HepG2 (cell line): ENCODE results near the gene ZNF514. TPM values are rescaled to one million over a fixed set of nuclear protein-coding genes. Genes with fewer than 3 reads are reported as not detected.

Experiments
- ELF1 ChIP-seq: sonication (generic); formaldehyde crosslinking; IDR thresholded peaks from 2 replicates; pipeline ENCODE4 v1.4.0; 2020; ENCODE audit warnings: missing genetic modification reagents
- ELK4 ChIP-seq: sonication (generic); formaldehyde crosslinking; IDR thresholded peaks from 2 replicates; pipeline ENCODE4 v1.9.0; 2021; ENCODE audit warnings: missing genetic modification reagents, borderline replicate concordance
- GABPB1 ChIP-seq: IDR thresholded peaks from 2 replicates; pipeline ENCODE4 v1.6.1; 2016; ENCODE audit warnings: mild to moderate bottlenecking, missing genetic modification reagents, moderate library complexity, missing compliant biosample characterization
- GPN1 ChIP-seq: sonication (generic); formaldehyde crosslinking; IDR thresholded peaks from 2 replicates; pipeline ENCODE4 v1.5.1; 2020; ENCODE audit warnings: missing genetic modification reagents, borderline replicate concordance
- JARID2 ChIP-seq: sonication (generic); formaldehyde crosslinking; IDR thresholded peaks from 2 replicates; pipeline ENCODE4 v1.8.1; 2023; ENCODE audit warnings: missing genetic modification reagents, inconsistent platforms; ENCODE audit not compliant: insufficient replicate concordance
- MEIS1 ChIP-seq: sonication (generic); formaldehyde crosslinking; IDR thresholded peaks from 2 replicates; pipeline ENCODE4 v1.9.0; 2021; ENCODE audit warnings: mild to moderate bottlenecking, missing genetic modification reagents, moderate library complexity, borderline replicate concordance
- PLRG1 ChIP-seq: fragments of 450-650 bp; conservative IDR thresholded peaks from 2 replicates; pipeline ENCODE4 v1.6.1; 2016
- SMAD3 ChIP-seq: sonication (generic); formaldehyde crosslinking; IDR thresholded peaks from 2 replicates; pipeline ENCODE4 v1.4.0; 2020; ENCODE audit warnings: missing genetic modification reagents
- TCF7 ChIP-seq: sonication (generic); IDR thresholded peaks from 2 replicates; pipeline ENCODE4 v1.6.1; 2016; ENCODE audit warnings: antibody characterized with exemption, low read depth
- THAP11 ChIP-seq: IDR thresholded peaks from 2 replicates; pipeline ENCODE4 v1.6.1; 2016; ENCODE audit warnings: missing biosample characterization, missing genetic modification reagents
- THAP9 ChIP-seq: sonication (generic); formaldehyde crosslinking; IDR thresholded peaks from 2 replicates; pipeline ENCODE4; 2020; ENCODE audit warnings: missing genetic modification reagents, mild to moderate bottlenecking, borderline replicate concordance
- ZFP41 ChIP-seq: sonication (generic); formaldehyde crosslinking; IDR thresholded peaks from 2 replicates; pipeline ENCODE4 v1.4.0; 2020; ENCODE audit warnings: mild to moderate bottlenecking, missing genetic modification reagents, borderline replicate concordance
- ZFP90 ChIP-seq: sonication (generic); formaldehyde crosslinking; IDR thresholded peaks from 2 replicates; pipeline ENCODE4 v1.8.0; 2022; ENCODE audit warnings: missing genetic modification reagents, mild to moderate bottlenecking, inconsistent platforms, borderline replicate concordance
- ZNF275 ChIP-seq: sonication (generic); formaldehyde crosslinking; IDR thresholded peaks from 2 replicates; pipeline ENCODE4 v1.8.0; 2022; ENCODE audit warnings: missing genetic modification reagents, mild to moderate bottlenecking, inconsistent platforms, borderline replicate concordance
- ZNF530 ChIP-seq: sonication (generic); formaldehyde crosslinking; IDR thresholded peaks from 2 replicates; pipeline ENCODE4 v1.5.0; 2020; ENCODE audit warnings: low read depth, mild to moderate bottlenecking, missing genetic modification reagents
- ZNF550 ChIP-seq: sonication (generic); formaldehyde crosslinking; IDR thresholded peaks from 2 replicates; pipeline ENCODE4 v1.4.0; 2020; ENCODE audit warnings: mild to moderate bottlenecking, missing genetic modification reagents, borderline replicate concordance
- ZNF557 ChIP-seq: sonication (generic); formaldehyde crosslinking; IDR thresholded peaks from 2 replicates; pipeline ENCODE4 v1.4.0; 2020; ENCODE audit warnings: missing genetic modification reagents
- ZNF746 ChIP-seq: sonication (generic); formaldehyde crosslinking; IDR thresholded peaks from 2 replicates; pipeline ENCODE4 v1.8.0; 2022; ENCODE audit warnings: mild to moderate bottlenecking, missing genetic modification reagents
- ZNF792 ChIP-seq: IDR thresholded peaks from 2 replicates; pipeline ENCODE4 v1.6.1; 2016
- polyA plus RNA-seq, 8 experiments: library from polyadenylated mRNA; depleted of rRNA in 3 of 8; stranded (reverse) in 7 of 8; unstranded in 1 of 8; fragments of >200 nt; fragmentation: Illumina TruSeq in 4 of 8; extraction: Trizol in 4 of 8; gene quantifications; 2 replicates each; pipeline versions ENCODE4 v1.2.1 to v1.2.3, GENCODE V29; 2011 to 2016; ENCODE audit warnings: low read depth in 4 of 8, missing spikeins in 1 of 8, mixed read lengths in 1 of 8; ENCODE audit not compliant: insufficient read depth in 1 of 8
- total RNA-seq, 5 experiments: library from RNA; depleted of rRNA; stranded (reverse); fragments of >200 nt; fragmentation: Illumina TruSeq; extraction: Trizol; gene quantifications; 2 replicates each; pipeline ENCODE4 v1.2.3, GENCODE V29; 2016; ENCODE audit warnings: low read depth in 1 of 5
- TF ChIP-seq, protein P1 (sequence below): sonication (generic); formaldehyde crosslinking; IDR thresholded peaks from 2 replicates; pipeline ENCODE4 v1.8.1; 2023; ENCODE audit warnings: missing genetic modification reagents, mild to moderate bottlenecking, borderline replicate concordance
- TF ChIP-seq, protein P2 (sequence below): sonication (generic); formaldehyde crosslinking; IDR thresholded peaks from 2 replicates; pipeline ENCODE4 v1.4.0; 2020; ENCODE audit warnings: mild to moderate bottlenecking, low read depth, missing genetic modification reagents
- TF ChIP-seq, protein P3 (sequence below): sonication (generic); formaldehyde crosslinking; IDR thresholded peaks from 2 replicates; pipeline ENCODE4 v1.5.0; 2020; ENCODE audit warnings: missing genetic modification reagents

The ZNF514 gene
- total and polyA plus RNA-seq, 2 of the 13 experiments (the other 11 are each of a cell fraction or from before 2014, with no cell fraction given), result 15.2 to 18.7 TPM

- TF ChIP-seq ZNF550 (CRISPR knock-in tag) (peak; percentile 73; the same call in 1 of the 2 replicates), TCF7 (no peak), ZFP41 (CRISPR knock-in tag) (no peak), THAP9 (CRISPR knock-in tag) (peak; percentile 98), ELK4 (0 out of 2 replicates have a peak, but pooled peaks have one; percentile 15), ZNF792 (CRISPR knock-in tag) (peak; percentile 47), ZFP90 (CRISPR knock-in tag) (peak; percentile 46; the same call in 1 of the 2 replicates), ZNF746 (CRISPR knock-in tag) (peak; percentile 33; the same call in 1 of the 2 replicates), GPN1 (CRISPR knock-in tag) (no peak; the same call in 1 of the 2 replicates), ZNF530 (no peak), JARID2 (CRISPR knock-in tag) (no peak), GABPB1 (CRISPR knock-in tag) (peak; percentile 97), ELF1 (CRISPR knock-in tag) (peak; percentile 88), MEIS1 (CRISPR knock-in tag) (peak; percentile 20; the same call in 1 of the 2 replicates), SMAD3 (CRISPR knock-in tag) (peak; percentile 86), ZNF275 (CRISPR knock-in tag) (peak; percentile 17; the same call in 1 of the 2 replicates), ZNF557 (CRISPR knock-in tag) (peak; percentile 40; the same call in 1 of the 2 replicates), PLRG1 (no peak), THAP11 (CRISPR knock-in tag) (peak; percentile 99)
- TF ChIP-seq, protein P1, sequence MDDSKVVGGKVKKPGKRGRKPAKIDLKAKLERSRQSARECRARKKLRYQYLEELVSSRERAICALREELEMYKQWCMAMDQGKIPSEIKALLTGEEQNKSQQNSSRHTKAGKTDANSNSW, result no peak
- TF ChIP-seq, protein P2, sequence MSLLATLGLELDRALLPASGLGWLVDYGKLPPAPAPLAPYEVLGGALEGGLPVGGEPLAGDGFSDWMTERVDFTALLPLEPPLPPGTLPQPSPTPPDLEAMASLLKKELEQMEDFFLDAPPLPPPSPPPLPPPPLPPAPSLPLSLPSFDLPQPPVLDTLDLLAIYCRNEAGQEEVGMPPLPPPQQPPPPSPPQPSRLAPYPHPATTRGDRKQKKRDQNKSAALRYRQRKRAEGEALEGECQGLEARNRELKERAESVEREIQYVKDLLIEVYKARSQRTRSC, result no peak
- TF ChIP-seq, protein P3, sequence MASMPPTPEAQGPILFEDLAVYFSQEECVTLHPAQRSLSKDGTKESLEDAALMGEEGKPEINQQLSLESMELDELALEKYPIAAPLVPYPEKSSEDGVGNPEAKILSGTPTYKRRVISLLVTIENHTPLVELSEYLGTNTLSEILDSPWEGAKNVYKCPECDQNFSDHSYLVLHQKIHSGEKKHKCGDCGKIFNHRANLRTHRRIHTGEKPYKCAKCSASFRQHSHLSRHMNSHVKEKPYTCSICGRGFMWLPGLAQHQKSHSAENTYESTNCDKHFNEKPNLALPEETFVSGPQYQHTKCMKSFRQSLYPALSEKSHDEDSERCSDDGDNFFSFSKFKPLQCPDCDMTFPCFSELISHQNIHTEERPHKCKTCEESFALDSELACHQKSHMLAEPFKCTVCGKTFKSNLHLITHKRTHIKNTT, result no peak
Observed at GRCh38 chr2:95165371-95166064, 5.9 kb upstream of the ZNF514 start, which contains the start of gene ZNF2 (continued).
